Naive thymus-derived CD8-positive, alpha-beta T cell (primary cell): ENCODE data around the gene EIF3J. TPM values are rescaled to one million over a fixed set of nuclear protein-coding genes. Genes with fewer than 3 reads are reported as not detected.

Experiments used
- ATAC-seq, 2 donors: fragments of 150-1000 bp; cut with Tn5 transposase in 1 of 2; sonication (Bioruptor Pico), chemical (Tn5 transposase) in 1 of 2; 1 replicate in 1 of 2; 2 replicates in 1 of 2; pipeline ENCODE4 v1.10.0; 2021; ENCODE audit warnings: mild to moderate bottlenecking in 2 of 2, moderate library complexity in 2 of 2
- POLR2A ChIA-PET: fragments of 350-600 bp; sonication (Branson Sonifier 250); formaldehyde crosslinking; loops from one replicate; lab custom pipeline; 2021; ENCODE audit warnings: antibody characterized with exemption; lab: Charles Lee
- DNase-seq, 10 donors: peaks; one replicate each; pipeline versions ENCODE4 v3.0.0 to v3.0.0-alpha.2; 2020 to 2022
- H3K27ac Mint-ChIP-seq, 10 donors: one replicate each; pipeline ENCODE4 v1.8.0; 2020 to 2022; ENCODE audit warnings: mild to moderate bottlenecking in 10 of 10, mixed read lengths in 10 of 10, moderate library complexity in 4 of 10, inconsistent platforms in 1 of 10
- H3K27me3 Mint-ChIP-seq, 5 donors: one replicate each; pipeline ENCODE4 v1.8.0; 2021 to 2022; ENCODE audit warnings: mixed read lengths in 5 of 5
- H3K36me3 Mint-ChIP-seq, 3 donors: one replicate each; pipeline ENCODE4 v1.8.0; 2020 to 2022; ENCODE audit warnings: mixed read lengths in 3 of 3, mild to moderate bottlenecking in 2 of 3, inconsistent platforms in 1 of 3
- H3K4me1 Mint-ChIP-seq, 4 donors: one replicate each; pipeline ENCODE4 v1.8.0; 2021 to 2022; ENCODE audit warnings: mixed read lengths in 4 of 4
- H3K4me3 Mint-ChIP-seq, 10 donors: one replicate each; pipeline ENCODE4 v1.8.0; 2020 to 2022; ENCODE audit warnings: mild to moderate bottlenecking in 10 of 10, mixed read lengths in 10 of 10, moderate library complexity in 6 of 10, inconsistent platforms in 1 of 10
- H3K9me3 Mint-ChIP-seq, 9 donors: one replicate each; pipeline ENCODE4 v1.8.0; 2020 to 2022; ENCODE audit warnings: mixed read lengths in 9 of 9, mild to moderate bottlenecking in 3 of 9, inconsistent platforms in 1 of 9, moderate library complexity in 1 of 9
- polyA plus RNA-seq, 3 donors: library from polyadenylated mRNA; unstranded; fragments of 300-500 nt; fragmentation: Illumina TruSeq; gene quantifications; one replicate each; pipeline ENCODE4 v1.2.3, GENCODE V29; 2021
- total RNA-seq, 8 experiments: library from RNA in 2 of 8; stranded (reverse) in 2 of 8; gene quantifications; one replicate each; pipeline ENCODE4 v1.2.3 and lab custom pipeline; 2021 to 2026

The EIF3J gene
- total and polyA plus RNA-seq, 5 experiments from 2014 or later, result 15.3 to 77.4 (median 18.4) TPM

DNA sequence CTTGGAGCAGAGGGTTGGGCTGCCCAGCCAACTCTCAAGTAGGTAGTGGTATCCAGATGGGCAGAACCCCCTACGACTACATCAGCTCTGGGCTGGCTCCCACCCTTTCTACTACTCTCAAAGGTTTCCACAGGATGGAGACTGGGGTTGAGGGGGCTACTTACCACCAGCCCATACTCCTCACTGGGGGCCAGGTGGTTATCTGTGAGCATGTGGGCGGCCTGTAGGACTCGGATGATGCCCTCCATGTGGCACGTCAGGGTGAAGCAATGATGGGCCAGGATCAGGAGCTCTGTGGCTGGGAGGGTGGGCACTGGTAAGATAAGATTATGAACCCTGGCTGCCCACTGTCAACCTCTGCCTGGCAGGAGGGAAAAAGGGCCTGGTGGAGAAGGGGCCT, 33.4 kb downstream of the EIF3J start:
- ATAC-seq, result no peak
- Mint-ChIP-seq H3K4me1 (peaks cover 0 to 7% (median 6%) of the 10 kb centered on the region in 4 donors), H3K27ac (peak overlapping the region in 7 of 10 donors; percentile 28 to 70 (median 50)), H3K36me3 (peaks cover 0 to 82% (median 24%) of the 10 kb centered on the region in 3 donors), H3K27me3 (no peaks in the 10 kb centered on the region), H3K4me3 (peak overlapping the region in 1 of 10 donors; percentile 15), H3K9me3 (no peaks in the 10 kb centered on the region)
- DNase-seq, result no peak
- POLR2A ChIA-PET, result no interaction called here

DNA sequence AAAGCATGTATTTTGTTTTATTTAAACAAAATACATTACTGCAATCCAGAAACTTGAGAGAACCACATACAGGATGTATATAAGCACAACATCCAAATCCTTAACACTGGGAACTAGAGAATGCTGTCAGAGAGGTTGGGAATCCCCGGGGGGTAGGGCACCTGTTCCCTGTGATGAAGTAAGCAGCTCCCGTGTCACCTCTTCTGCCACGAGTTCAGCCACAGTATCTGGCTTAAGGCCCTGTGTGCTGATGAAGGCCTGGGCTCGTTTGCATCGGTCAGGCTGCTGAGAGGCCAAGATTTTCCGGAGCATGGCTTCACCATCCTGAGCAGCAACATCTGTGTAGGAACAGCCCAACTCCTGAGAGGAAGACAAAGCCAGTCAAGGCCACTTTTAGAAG, 36.4 kb downstream of the EIF3J start:
- no peak overlapping the region for H3K4me3 Mint-ChIP-seq
- ATAC-seq, result no peak
- DNase-seq, result no peak

DNA sequence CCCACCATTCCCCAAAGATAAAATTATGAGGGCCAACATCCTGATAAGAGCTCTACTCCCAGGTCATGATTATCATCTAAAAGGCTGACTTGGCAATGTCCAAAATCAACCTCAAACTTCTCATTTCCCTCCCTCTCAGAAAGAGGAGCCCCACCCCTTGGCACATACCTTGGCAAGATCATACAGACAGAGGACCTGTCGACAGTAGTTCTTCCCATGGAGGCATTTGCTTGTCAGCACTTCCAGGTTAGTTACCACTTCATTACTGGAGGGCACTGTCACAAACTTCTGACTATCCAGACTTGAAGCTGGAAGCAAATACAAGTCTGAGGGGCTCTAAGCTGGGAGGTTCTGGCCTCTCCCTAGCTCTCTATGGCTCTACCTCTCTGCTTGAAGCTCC, 37.8 kb downstream of the EIF3J start:
- H3K36me3 Mint-ChIP-seq, result peaks cover 0 to 52% (median 3%) of the 10 kb centered on the region in 3 donors
- no peak overlapping the region for H3K4me3 Mint-ChIP-seq
- POLR2A ChIA-PET, result interaction anchor here (0.5 kb wide), 1 partner anchor 147 kb away, joined by 3 read pairs; no protein-coding TSS in a partner anchor
- peak overlapping the region; percentile 37 to 85 (median 76) for H3K27ac Mint-ChIP-seq
- ATAC-seq (no peak), DNase-seq (no peak)
- H3K4me1 Mint-ChIP-seq, result peaks cover 6 to 22% (median 8%) of the 10 kb centered on the region in 4 donors
- no peaks in the 10 kb centered on the region for H3K9me3 Mint-ChIP-seq
- H3K27me3 Mint-ChIP-seq, result no peaks in the 10 kb centered on the region

More for the DNA sequence above, 36.4 kb downstream of the EIF3J start:
- H3K27me3 Mint-ChIP-seq, result no peaks in the 10 kb centered on the region
- POLR2A ChIA-PET, result interaction anchor here (0.6 to 0.7 kb wide), 2 partner anchors 23 to 399 kb away, joined by 3 read pairs; no protein-coding TSS in a partner anchor
- H3K9me3 Mint-ChIP-seq, result no peaks in the 10 kb centered on the region
- H3K4me1 Mint-ChIP-seq, result peaks cover 1 to 13% (median 7%) of the 10 kb centered on the region in 4 donors
- H3K27ac Mint-ChIP-seq, result peak overlapping the region in 5 of 10 donors; percentile 9 to 48 (median 27)
- H3K36me3 Mint-ChIP-seq, result peaks cover 0 to 62% (median 3%) of the 10 kb centered on the region in 3 donors

DNA sequence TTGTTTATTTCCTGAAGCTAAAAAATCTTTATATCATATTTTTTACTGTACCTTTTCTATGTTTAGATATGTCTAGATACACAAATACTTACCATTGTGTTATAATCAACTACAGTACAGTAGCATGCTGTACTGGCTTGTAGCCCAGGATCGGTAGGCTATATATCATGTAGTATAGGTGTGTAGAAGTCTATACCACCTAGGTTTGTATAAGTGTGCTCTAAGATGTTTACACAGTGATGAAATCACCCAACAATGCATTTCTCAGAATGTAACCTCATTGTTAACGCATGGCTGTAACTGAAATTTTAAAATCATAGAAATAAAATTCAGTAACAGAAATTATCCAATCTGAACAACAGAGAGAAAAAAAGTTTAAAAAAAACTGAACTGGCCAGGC, 43.2 kb downstream of the EIF3J start:
- Mint-ChIP-seq H3K4me3 (no peak overlapping the region), H3K27me3 (no peaks in the 10 kb centered on the region), H3K9me3 (no peaks in the 10 kb centered on the region), H3K27ac (peak overlapping the region in 2 of 10 donors; percentile 9 to 32), H3K4me1 (peaks cover 5 to 41% (median 15%) of the 10 kb centered on the region in 4 donors), H3K36me3 (peaks cover 2 to 60% (median 3%) of the 10 kb centered on the region in 3 donors)
- no peak for ATAC-seq
- DNase-seq, result no peak
- POLR2A ChIA-PET, result interaction anchor here (0.6 to 1.5 kb wide), 2 partner anchors 15 to 140 kb away, joined by 3 to 4 read pairs; no protein-coding TSS in a partner anchor

DNA sequence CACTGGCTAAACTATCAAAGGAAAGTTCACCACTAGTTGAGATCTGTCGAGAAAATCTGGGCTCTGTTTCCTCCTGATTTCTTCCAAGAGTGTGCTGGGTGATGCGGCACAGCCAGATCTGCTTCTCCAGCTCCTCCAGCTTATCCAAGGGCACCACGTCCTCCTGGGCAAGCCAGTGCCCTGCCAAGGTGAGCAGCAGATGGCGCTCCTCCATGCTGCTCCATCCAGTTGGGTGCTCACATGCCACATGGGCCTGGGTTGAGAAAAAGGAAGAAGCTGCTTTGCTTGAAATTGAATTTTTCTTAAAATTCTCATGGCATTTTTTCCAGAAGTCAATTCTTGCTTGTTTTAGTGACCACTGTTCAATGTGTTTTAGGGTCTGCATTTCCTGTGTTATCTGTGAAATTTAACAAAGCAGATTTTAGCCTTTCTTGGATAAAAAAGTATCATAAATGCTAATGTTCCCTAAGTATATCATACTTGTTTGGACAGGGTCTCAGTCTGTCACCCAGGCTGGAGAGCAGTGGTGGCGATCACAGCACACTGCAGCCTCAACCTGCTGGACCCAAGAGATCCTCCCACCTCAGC, 47.3 kb downstream of the EIF3J start:
- POLR2A ChIA-PET, result interaction anchor here (0.6 to 1.8 kb wide), 6 partner anchors 79 to 152 kb away, joined by 3 to 5 read pairs (median 4); partner anchors contain the start of genes B2M, PATL2, SPG11 and TRIM69
- Mint-ChIP-seq H3K27ac (peak overlapping the region in 6 of 10 donors; percentile 31 to 74 (median 58)), H3K36me3 (peaks cover 3 to 85% (median 6%) of the 10 kb centered on the region in 3 donors), H3K4me3 (peak overlapping the region in 1 of 10 donors; percentile 4), H3K9me3 (no peaks in the 10 kb centered on the region), H3K27me3 (no peaks in the 10 kb centered on the region), H3K4me1 (peaks cover 3 to 26% (median 11%) of the 10 kb centered on the region in 4 donors)
- ATAC-seq, result peak; percentile 81 to 97
- DNase-seq, result peak; percentile 16 to 73 (median 41)

DNA sequence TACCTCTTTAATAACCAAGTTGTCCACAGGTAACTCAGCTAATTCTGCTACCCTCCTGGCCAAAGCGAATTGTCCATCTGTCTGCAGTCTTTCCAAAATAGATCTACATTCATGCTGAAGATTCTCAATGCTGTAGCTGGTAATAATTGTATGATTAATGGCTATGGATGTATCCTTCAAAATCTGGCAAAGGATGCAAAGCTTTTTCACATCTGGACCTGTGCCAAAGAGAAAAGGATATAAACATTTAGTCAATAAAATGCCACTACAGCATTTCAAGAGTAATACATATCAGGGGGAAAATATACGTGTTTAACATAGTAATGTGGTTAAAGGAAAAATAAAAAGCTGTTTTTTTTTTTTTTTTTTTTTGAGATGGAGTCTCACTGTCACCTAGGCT, 48.7 kb downstream of the EIF3J start:
- Mint-ChIP-seq H3K36me3 (peaks cover 3 to 89% (median 10%) of the 10 kb centered on the region in 3 donors), H3K4me3 (no peak overlapping the region), H3K9me3 (no peaks in the 10 kb centered on the region), H3K27me3 (no peaks in the 10 kb centered on the region), H3K27ac (peak overlapping the region in 1 of 10 donors; percentile 54), H3K4me1 (peaks cover 3 to 24% (median 9%) of the 10 kb centered on the region in 4 donors)
- DNase-seq (no peak), ATAC-seq (no peak)
- POLR2A ChIA-PET, result interaction anchor here (1.0 kb wide), 1 partner anchor 151 kb away, joined by 3 read pairs; the partner anchor contains the start of gene TRIM69

DNA sequence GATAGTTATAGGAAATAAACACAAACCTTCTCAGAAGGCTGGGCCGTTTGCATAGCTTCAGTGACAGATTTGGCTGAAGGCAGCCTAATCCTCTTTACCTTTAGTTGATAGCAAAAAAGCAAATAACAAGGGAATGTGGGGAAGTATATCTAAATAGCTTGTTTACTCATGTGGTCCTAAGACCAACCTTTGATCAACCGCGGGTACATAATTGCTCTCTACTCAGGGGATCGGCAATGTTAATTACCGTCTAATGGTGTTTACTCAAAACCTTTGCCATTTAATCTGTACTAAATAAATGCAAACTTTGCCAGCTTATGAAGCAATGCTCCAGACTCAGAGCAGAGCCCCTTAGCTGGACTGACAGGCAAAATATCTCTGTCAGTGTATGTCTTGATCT, 51.6 kb downstream of the EIF3J start:
- POLR2A ChIA-PET, result interaction anchor here (0.6 to 1.4 kb wide), 2 partner anchors 103 to 140 kb away, joined by 3 to 4 read pairs; no protein-coding TSS in a partner anchor
- Mint-ChIP-seq H3K36me3 (peaks cover 0 to 87% (median 22%) of the 10 kb centered on the region in 3 donors), H3K4me3 (no peak overlapping the region), H3K4me1 (peaks cover 1 to 16% (median 6%) of the 10 kb centered on the region in 4 donors), H3K27ac (peak overlapping the region in 6 of 10 donors; percentile 11 to 66 (median 41)), H3K27me3 (no peaks in the 10 kb centered on the region), H3K9me3 (no peaks in the 10 kb centered on the region)
- ATAC-seq (no peak), DNase-seq (no peak)

DNA sequence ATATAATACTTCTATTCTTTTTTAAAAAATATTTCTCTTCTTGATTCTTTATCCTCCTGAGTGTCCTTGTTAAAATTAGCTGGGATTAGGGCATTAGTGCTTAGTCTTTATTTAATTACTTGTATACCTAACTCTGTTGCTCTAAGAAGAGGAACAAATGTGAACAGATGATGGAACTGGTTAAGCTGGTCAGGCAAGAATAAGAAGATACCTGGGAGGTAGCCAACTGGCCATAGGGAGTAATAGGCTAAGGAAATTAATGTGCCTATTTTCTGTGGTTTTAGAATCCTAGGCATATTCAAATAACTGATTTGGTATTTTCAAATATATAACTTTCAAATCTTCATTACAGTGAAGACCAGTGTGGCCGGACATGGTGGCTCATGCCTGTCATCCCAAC, 54.4 kb downstream of the EIF3J start:
- DNase-seq (no peak), ATAC-seq (no peak)
- Mint-ChIP-seq H3K27ac (no peak overlapping the region), H3K4me1 (peaks cover 0 to 8% (median 3%) of the 10 kb centered on the region in 4 donors), H3K9me3 (no peaks in the 10 kb centered on the region), H3K4me3 (no peak overlapping the region), H3K27me3 (no peaks in the 10 kb centered on the region), H3K36me3 (peaks cover 0 to 86% (median 18%) of the 10 kb centered on the region in 3 donors)
- POLR2A ChIA-PET, result interaction anchor here (1.6 kb wide), 1 partner anchor 147 kb away, joined by 3 read pairs; no protein-coding TSS in a partner anchor

DNA sequence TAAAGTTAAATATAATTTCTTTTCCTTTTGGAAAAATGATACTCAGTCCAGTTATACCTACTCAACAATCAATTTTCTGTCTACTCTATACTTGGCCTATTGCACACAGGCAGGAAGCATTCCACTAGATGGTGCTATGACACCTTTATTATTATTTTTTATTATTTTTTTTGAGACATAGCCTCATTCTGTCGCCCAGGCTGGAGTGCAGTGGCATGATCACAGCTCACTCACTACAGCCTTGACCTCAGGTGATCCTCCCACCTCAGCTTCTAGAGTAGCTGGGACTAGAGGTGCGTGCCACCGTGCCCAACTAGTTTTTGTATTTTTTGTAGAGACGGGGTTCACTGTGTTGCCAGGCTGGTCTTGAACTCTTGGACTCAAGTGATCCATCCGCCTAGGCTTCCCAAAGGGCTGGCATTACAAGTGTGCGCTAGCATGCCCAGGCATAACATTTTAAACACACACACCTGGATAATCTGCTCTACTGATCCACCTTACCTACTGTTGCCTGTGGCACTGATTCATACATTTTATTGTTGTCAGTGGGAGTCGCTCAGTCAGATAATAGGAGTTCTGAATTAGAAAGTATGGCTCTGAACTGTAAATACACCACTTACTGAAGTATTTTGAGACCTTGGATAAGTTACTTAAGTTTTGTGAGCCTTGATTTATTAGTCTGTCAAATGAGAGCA, 56.2 kb downstream of the EIF3J start:
- peaks cover 0 to 88% (median 20%) of the 10 kb centered on the region in 3 donors for H3K36me3 Mint-ChIP-seq
- peak overlapping the region in 9 of 10 donors; percentile 19 to 88 (median 53) for H3K27ac Mint-ChIP-seq
- ATAC-seq, result peak; percentile 70 to 81
- peaks cover 1 to 15% (median 9%) of the 10 kb centered on the region in 4 donors for H3K4me1 Mint-ChIP-seq
- peak in 6 of 10 donors; percentile 4 to 62 (median 38) for DNase-seq
- H3K4me3 Mint-ChIP-seq, result no peak overlapping the region
- POLR2A ChIA-PET, result interaction anchor here (0.7 to 1.6 kb wide), 7 partner anchors 66 to 271 kb away, joined by 3 to 6 read pairs (median 4); partner anchors contain the start of gene SPG11
- H3K27me3 Mint-ChIP-seq, result no peaks in the 10 kb centered on the region
- H3K9me3 Mint-ChIP-seq, result no peaks in the 10 kb centered on the region

DNA sequence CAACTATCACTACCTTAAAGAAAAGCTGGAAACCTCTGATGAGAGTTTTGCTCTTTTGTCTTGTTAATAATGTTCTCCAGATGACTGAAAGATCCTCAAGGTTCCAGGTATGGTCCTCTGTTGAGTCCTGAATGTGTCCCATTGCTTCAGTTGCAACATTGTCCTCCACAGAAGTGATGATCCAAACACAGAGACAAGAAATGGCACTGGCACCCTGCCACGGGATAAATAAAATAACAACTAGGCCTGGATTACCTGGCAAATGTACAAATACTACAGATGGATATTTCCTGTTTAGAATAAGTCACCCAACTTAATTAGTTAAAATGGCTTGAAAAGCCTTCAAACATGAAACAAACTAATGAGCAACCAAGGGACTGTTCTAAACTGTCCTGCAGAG, 58.3 kb downstream of the EIF3J start:
- Mint-ChIP-seq H3K27ac (peak overlapping the region in 9 of 10 donors; percentile 30 to 80 (median 68)), H3K4me3 (no peak overlapping the region), H3K27me3 (no peaks in the 10 kb centered on the region), H3K36me3 (peaks cover 0 to 75% (median 18%) of the 10 kb centered on the region in 3 donors), H3K4me1 (peaks cover 6 to 23% (median 19%) of the 10 kb centered on the region in 4 donors), H3K9me3 (no peaks in the 10 kb centered on the region)
- ATAC-seq (no peak), DNase-seq (no peak)
- POLR2A ChIA-PET, result interaction anchor here (0.6 kb wide), 1 partner anchor 15 kb away, joined by 3 read pairs; no protein-coding TSS in a partner anchor

DNA sequence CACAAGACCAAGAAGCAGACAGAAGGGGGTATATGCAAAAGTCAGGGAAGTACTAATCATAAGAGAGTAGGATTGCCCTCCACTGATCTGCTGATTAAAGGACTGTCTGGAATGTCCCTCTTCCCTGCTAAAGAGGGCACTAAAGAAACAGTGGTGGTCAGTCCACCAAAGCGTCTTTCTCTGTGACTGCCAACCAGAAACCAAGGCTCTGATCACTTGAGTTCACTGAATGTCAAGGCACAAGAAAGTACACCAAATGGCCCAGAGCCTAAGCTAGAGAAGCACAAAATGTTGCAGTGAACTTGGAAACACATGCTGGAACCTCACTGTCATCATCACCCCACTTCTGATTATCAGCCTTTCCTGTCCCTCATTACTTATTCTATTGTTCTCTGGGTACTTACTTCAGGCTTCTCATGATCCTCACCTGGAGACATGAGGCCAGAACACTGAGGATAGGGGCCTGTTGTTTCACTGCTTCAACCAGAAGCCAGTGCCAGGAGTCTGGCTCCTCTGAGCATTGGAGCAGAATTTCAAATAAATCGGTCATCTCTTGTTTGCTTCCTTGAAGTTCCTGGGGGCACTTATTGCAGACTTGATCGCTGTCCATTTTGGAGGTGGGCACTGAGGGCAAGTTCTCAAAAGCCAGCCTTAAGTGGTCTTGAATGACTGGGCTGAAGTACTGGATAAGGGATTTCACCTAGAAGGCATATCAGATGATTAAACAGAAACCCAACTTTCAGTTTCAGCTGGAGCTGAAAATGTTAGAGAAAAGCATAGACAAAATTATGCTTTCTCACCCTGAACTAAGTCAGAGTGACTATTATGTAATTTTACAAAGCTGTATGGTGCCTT, 58.9 kb downstream of the EIF3J start:
- H3K27me3 Mint-ChIP-seq, result no peaks in the 10 kb centered on the region
- H3K4me3 Mint-ChIP-seq, result no peak overlapping the region
- no peak for DNase-seq
- H3K36me3 Mint-ChIP-seq, result peaks cover 0 to 74% (median 13%) of the 10 kb centered on the region in 3 donors
- ATAC-seq, result no peak
- H3K9me3 Mint-ChIP-seq, result no peaks in the 10 kb centered on the region
- H3K4me1 Mint-ChIP-seq, result peaks cover 6 to 23% (median 19%) of the 10 kb centered on the region in 4 donors
- POLR2A ChIA-PET, result interaction anchor here (0.6 kb wide), 2 partner anchors 19 to 140 kb away, joined by 3 read pairs; partner anchors contain the start of gene TRIM69
- H3K27ac Mint-ChIP-seq, result peak overlapping the region; percentile 12 to 80 (median 68)
